Measurements from ENCODE around the gene KCTD10.

The KCTD10 gene

GRCh38 chr12:109477185-109477962, at the start of gene KCTD10, which contains the start of gene UBE3B:
Gene KCTD10 (minus strand): TSS chr12:109477300. CDS start chr12:109477262, 38 bp downstream.
Gene UBE3B (plus strand): TSS chr12:109477634. CDS start chr12:109483552, 5,918 bp downstream.
- peak; percentile 89 for DNase-seq

- DNase-seq = no peak
Measured at GRCh38 chr12:109525279-109525585, 48.1 kb upstream of the KCTD10 start.

GRCh38 chr12:109524466-109525278, 47.6 kb upstream of the KCTD10 start:
- no peak for DNase-seq

GRCh38 chr12:109523504-109523903, 46.4 kb upstream of the KCTD10 start:
- DNase-seq = peak; percentile 63

GRCh38 chr12:109523071-109523470, 46.0 kb upstream of the KCTD10 start:
- peak; percentile 84 for DNase-seq

GRCh38 chr12:109521831-109522230, 44.7 kb upstream of the KCTD10 start:
- DNase-seq = peak; percentile 53

- no peak for DNase-seq
Measured at GRCh38 chr12:109519787-109520186, 42.7 kb upstream of the KCTD10 start.

- peak; percentile 78 for DNase-seq
Measured at GRCh38 chr12:109518820-109519665, 41.9 kb upstream of the KCTD10 start.

- peak; percentile 77 for DNase-seq
Measured at GRCh38 chr12:109517619-109518018, 40.5 kb upstream of the KCTD10 start.

- no peak for DNase-seq
Measured at GRCh38 chr12:109513977-109514376, 36.9 kb upstream of the KCTD10 start.

GRCh38 chr12:109513051-109513450, 36.0 kb upstream of the KCTD10 start:
- DNase-seq = no peak

GRCh38 chr12:109512608-109513007, 35.5 kb upstream of the KCTD10 start:
- DNase-seq = no peak

- no peak for DNase-seq
Measured at GRCh38 chr12:109510196-109510595, 33.1 kb upstream of the KCTD10 start.

- DNase-seq = peak; percentile 47
Measured at GRCh38 chr12:109504068-109504467, 27.0 kb upstream of the KCTD10 start.

- no peak for DNase-seq
Measured at GRCh38 chr12:109503611-109504010, 26.5 kb upstream of the KCTD10 start.

GRCh38 chr12:109502332-109502731, 25.2 kb upstream of the KCTD10 start:
- no peak for DNase-seq

- no peak for DNase-seq
Measured at GRCh38 chr12:109501299-109501698, 24.2 kb upstream of the KCTD10 start.

GRCh38 chr12:109500406-109501185, 23.5 kb upstream of the KCTD10 start:
- no peak for DNase-seq

- no peak for DNase-seq
Measured at GRCh38 chr12:109497675-109498074, 20.6 kb upstream of the KCTD10 start.

- DNase-seq = no peak
Measured at GRCh38 chr12:109496306-109496705, 19.2 kb upstream of the KCTD10 start.

GRCh38 chr12:109495012-109495411, 17.9 kb upstream of the KCTD10 start:
- DNase-seq = no peak

- no peak for DNase-seq
Measured at GRCh38 chr12:109494348-109494881, 17.3 kb upstream of the KCTD10 start.

All from NCI-H2171 treated with DMSO at 0.1 percent for 48 hours (cell line).